ENCODE results near the gene RGS12.

The RGS12 gene, protein sequence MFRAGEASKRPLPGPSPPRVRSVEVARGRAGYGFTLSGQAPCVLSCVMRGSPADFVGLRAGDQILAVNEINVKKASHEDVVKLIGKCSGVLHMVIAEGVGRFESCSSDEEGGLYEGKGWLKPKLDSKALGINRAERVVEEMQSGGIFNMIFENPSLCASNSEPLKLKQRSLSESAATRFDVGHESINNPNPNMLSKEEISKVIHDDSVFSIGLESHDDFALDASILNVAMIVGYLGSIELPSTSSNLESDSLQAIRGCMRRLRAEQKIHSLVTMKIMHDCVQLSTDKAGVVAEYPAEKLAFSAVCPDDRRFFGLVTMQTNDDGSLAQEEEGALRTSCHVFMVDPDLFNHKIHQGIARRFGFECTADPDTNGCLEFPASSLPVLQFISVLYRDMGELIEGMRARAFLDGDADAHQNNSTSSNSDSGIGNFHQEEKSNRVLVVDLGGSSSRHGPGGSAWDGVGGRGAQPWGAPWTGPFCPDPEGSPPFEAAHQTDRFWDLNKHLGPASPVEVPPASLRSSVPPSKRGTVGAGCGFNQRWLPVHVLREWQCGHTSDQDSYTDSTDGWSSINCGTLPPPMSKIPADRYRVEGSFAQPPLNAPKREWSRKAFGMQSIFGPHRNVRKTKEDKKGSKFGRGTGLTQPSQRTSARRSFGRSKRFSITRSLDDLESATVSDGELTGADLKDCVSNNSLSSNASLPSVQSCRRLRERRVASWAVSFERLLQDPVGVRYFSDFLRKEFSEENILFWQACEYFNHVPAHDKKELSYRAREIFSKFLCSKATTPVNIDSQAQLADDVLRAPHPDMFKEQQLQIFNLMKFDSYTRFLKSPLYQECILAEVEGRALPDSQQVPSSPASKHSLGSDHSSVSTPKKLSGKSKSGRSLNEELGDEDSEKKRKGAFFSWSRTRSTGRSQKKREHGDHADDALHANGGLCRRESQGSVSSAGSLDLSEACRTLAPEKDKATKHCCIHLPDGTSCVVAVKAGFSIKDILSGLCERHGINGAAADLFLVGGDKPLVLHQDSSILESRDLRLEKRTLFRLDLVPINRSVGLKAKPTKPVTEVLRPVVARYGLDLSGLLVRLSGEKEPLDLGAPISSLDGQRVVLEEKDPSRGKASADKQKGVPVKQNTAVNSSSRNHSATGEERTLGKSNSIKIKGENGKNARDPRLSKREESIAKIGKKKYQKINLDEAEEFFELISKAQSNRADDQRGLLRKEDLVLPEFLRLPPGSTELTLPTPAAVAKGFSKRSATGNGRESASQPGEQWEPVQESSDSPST (N-terminal part only)

GRCh38 chr4:3292571-3293400 is at the start of gene RGS12:
Gene RGS12, plus strand, starts transcription at chr4:3293021. Its CDS starts 23,150 bp downstream, at chr4:3316171.
- peak; percentile 93 to 96 for DNase-seq

DNA sequence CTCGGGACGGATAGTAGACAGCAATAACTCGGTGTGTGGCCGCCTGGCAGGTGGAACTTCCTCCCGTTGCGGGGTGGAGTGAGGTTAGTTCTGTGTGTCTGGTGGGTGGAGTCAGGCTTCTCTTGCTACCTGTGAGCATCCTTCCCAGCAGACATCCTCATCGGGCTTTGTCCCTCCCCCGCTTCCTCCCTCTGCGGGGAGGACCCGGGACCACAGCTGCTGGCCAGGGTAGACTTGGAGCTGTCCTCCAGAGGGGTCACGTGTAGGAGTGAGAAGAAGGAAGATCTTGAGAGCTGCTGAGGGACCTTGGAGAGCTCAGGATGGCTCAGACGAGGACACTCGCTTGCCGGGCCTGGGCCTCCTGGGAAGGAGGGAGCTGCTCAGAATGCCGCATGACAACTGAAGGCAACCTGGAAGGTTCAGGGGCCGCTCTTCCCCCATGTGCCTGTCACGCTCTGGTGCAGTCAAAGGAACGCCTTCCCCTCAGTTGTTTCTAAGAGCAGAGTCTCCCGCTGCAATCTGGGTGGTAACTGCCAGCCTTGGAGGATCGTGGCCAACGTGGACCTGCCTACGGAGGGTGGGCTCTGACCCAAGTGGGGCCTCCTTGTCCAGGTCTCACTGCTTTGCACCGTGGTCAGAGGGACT is 49.6 kb upstream of the RGS12 start:
- DNase-seq = no peak

DNA sequence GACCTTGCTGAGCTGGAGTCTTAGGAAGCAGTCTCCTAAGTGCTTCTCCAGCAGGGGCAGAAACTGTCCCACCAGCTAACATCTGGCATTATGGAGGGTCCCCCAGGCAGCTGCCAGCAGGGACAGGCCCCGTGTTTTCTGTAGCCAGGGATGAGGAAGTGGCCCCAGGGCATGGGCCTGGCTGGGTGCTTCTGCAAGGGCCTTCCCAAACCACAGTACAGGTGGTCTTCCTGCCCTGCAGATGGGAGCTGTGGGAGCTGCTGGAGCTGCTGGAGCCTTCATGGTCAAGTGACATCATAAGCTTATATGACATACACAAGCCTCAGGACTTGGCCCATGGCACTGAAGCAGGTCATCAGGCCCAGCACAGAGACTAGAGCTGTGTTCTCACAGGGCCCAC is 48.8 kb upstream of the RGS12 start:
- no peak for DNase-seq

GRCh38 chr4:3244747-3245146 is 48.1 kb upstream of the RGS12 start:
- no peak for DNase-seq

DNA sequence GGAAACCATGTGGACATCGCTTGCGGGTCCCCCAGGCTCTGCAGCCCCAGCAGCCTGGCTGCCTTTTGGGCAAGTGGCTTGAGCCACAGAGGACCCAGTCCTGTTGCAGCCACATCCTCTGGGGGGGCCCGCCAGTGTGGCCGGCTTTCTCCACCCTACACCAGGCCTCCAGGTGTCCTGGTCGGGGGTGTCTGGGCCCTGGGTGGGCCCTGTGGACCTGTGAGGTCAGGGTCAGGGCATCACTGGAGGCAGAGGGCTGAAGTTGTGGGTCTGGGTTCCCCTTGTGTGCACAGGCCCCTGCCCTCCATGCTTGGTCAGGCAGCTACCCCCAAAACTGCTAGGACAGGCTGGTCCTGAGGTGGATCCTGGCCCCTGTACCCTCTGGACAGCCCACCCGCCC is 47.1 kb upstream of the RGS12 start:
- DNase-seq = no peak

GRCh38 chr4:3246458-3247398 is 46.1 kb upstream of the RGS12 start:
- DNase-seq = no peak

DNA sequence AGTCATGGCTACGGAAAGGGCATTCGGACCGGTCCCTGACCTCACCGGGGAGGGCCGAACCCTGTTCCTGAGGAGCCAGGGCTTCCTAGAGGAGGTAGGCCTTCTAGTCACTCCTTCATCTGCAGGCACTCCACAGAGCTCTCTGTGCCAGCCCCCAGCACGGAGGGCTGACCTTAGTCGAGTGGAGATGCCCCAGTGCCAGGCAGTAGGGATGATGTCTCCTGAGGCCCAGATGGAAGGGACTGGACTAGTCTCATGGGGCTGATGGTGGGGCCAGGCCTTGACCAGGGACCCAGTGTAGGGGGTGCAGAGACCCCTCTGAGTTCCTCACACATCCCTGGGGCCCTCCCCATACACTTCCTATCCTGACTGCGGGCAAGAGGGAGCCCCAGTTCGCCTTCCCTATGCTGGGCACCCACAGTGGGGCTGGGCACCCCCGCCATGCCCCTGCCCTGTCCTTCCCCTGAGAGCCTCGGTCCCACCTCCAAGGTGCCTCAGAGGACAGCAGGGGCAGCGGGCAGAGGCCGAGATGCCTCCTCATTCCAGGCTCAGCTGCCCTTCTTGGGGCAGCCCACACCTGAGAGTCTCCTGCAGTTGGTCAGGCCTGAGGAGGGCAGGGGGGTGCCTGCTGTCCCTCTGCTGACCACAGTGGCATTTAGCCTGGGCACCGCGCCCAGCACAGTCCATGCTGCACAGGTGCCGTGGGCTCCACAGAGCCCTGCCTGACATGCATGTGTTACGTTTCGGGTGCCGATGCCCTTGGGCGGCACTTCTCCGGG is 45.2 kb upstream of the RGS12 start:
- no peak for DNase-seq

GRCh38 chr4:3248178-3248480 is 44.7 kb upstream of the RGS12 start:
- DNase-seq = no peak

DNA sequence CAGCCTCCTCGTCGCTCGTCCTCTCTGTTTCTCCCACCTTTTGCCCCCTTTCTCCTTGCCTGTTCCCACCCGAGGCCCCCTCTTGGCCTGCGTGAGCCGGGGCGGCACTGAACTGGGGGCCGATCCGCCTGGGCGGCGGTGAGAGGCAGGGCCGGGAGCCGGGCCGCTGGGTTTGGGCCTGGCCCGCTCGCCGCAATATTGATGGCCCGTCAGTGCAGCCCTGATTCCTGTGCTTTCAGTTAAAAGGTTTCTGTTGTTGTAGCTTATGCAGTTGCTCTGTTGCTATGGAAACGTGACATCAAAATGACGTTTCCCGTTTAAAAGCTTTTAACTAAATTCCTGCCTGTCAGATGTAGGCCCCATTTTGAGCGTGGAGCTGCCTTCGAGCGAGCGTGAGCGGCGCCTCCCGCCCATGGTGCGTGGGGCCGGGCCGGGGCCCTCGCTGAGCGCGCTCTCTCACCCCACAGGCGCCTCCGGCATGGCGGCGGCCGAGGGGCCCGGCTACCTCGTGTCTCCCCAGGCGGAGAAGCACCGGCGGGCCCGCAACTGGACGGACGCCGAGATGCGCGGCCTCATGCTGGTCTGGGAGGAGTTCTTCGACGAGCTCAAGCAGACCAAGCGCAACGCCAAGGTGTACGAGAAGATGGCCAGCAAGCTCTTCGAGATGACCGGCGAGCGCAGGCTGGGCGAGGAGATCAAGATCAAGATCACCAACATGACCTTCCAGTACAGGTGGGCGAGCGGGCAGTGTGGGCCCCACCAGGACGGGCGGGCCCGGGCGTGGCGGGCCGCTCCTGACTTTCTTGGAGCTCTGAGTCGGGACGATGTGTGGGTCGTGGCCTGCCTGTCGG is 43.8 kb upstream of the RGS12 start, which contains the start of gene MSANTD1:
Gene MSANTD1 (plus strand): TSS at position 349 of the 851 bp plus-strand sequence. CDS start 64 bp downstream, at position 413.
- no peak for DNase-seq

DNA sequence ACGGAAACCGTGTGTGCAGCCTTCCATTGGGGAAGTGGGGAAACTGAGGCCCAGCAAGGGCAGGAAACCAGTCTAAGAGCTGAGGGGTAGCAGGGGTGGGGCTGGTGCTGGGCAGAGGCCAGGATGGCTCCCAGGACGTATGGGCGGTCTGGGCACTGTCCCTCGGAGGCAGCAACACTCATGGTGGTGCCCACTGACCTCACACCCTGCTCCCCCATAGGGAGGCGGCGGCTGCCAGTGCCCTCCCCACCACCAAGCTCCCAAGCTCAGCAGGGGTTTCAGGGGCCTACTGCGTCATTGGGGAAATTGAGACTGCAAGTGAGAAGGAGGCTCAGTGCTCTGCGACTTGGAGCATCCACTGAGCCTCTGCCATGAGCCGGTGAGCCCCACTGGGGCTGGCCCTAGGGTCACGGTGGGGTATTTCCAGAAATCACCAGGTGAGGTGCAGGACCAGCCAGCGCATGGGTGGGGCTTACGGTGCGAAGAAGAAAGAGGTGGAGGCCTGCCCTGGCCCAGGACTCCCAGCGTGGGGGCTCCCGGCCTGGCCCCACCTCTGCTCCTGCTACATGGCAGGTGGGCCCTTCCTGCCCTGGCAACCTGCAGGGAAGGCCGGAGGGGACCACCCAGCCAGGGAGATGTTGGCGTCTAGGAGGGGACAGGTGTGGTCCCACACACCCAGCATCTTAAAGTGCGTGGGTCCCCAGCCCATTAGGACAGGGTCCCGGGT is 42.9 kb upstream of the RGS12 start:
- no peak for DNase-seq

DNA sequence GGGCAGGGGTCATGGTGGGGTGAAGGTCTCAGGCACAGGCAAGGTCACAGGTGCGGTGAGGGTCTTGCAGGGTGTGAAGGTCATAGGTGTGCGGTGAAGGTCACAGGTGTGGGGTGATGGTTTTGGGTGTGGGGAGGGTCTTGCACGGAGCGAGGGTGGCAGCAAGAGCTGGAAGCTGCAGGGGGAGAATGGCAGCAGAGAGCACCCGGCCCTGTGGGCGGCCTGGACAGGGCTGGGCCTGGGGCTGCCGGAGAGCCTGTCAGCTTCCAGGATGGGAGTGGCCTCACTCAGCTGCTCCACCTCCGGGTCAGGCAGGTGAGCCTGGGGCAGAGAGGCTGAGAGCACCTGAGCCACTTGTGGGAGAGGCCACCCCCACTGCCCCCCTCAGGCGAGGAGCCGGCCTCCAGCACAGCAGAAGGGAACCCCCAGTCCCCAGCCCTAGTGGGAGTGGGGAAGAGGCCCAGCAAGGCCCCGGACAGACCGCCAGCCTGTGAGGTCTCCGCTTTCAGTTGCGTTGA is 42.3 kb upstream of the RGS12 start:
- DNase-seq = no peak

- DNase-seq = no peak
These were observed 41.7 kb upstream of the RGS12 start for GRCh38 chr4:3250956-3251690.

- no peak for DNase-seq
These were observed 40.9 kb upstream of the RGS12 start for GRCh38 chr4:3251691-3252479.

DNA sequence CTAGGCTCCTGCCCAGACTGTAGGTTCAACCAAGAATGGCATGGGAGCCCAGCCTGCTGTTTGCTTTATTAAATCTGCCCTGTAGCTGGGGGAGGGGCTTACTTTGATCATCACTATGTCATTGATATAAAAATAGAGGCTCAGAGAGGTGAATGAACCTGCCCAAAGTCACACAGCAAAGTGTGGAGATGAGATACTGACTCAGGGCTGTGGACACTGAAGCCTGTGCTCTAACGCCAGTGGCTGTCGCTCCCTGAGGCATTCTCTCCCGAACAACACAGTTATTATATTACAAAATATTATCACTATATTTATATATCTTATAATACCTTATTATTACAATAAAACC is 40.4 kb upstream of the RGS12 start:
- DNase-seq = no peak

- no peak for DNase-seq
These were observed 39.8 kb upstream of the RGS12 start for GRCh38 chr4:3252831-3253641.

Data from hippocampal formation (tissue), 2 donors.